ENCODE data around the gene PACRG. TPM values are rescaled to one million over a fixed set of nuclear protein-coding genes. Genes with fewer than 3 reads are reported as not detected.

Gene PACRG
- polyA plus RNA-seq, 1 of the 3 experiments (the other 2 are of a cell fraction): 0.56 TPM

- no peaks in the 10 kb centered on the region for H3F3A ChIP-seq (replicated peaks; ENCODE audit: insufficient read depth)
- no peak overlapping the region for H2AFZ ChIP-seq (ENCODE audit: low read depth)
- no peak overlapping the region for H3K4me3 ChIP-seq (ENCODE audit: low read depth in 2 of 2, low read length in 1 of 2)
- no peaks in the 10 kb centered on the region for H3K4me1 ChIP-seq (ENCODE audit: control insufficient read depth in 1 of 2, insufficient read depth in 2 of 2, low read depth in 1 of 2, low read length in 1 of 2)
- 64% methylated on average over 12 of the region's 12 CpGs for WGBS (ENCODE audit: low lambda C conversion rate)
- H3K9ac ChIP-seq: no peak overlapping the region
- no peaks in the 10 kb centered on the region for H4K20me1 ChIP-seq (ENCODE audit: insufficient read depth)
- H3K4me2 ChIP-seq: no peak overlapping the region
- H3K9me2 ChIP-seq: no peaks in the 10 kb centered on the region
- no peaks in the 10 kb centered on the region for H3K9me3 ChIP-seq
- POLR2A ChIA-PET: no interaction called here
- no peak for DNase-seq
- H3K36me3 ChIP-seq (replicated peaks in 1 of 2; ENCODE audit: control insufficient read depth in 1 of 2, insufficient read depth in 2 of 2, low read length in 1 of 2): no peaks in the 10 kb centered on the region
- H3K27me3 ChIP-seq (ENCODE audit: insufficient read depth): no peaks in the 10 kb centered on the region
- CTCF ChIA-PET: no interaction called here
- H3K79me2 ChIP-seq (ENCODE audit: insufficient read depth): no peaks in the 10 kb centered on the region
- no peak overlapping the region for H3K27ac ChIP-seq (ENCODE audit: low read depth in 2 of 2, low read length in 1 of 2)
- TF ChIP-seq IRF3 (IDR thresholded peaks at IDR 0.05; ENCODE audit: low read depth, low read length) (no peak), NFIC (IDR thresholded peaks at IDR 0.05; ENCODE audit: borderline replicate concordance) (no peak), FOXJ3 (CRISPR knock-in tag; IDR thresholded peaks at IDR 0.05) (no peak), SIN3A (IDR thresholded peaks at IDR 0.05; ENCODE audit: borderline replicate concordance, low read depth, low read length) (no peak), SMC3 (IDR thresholded peaks at IDR 0.05; ENCODE audit: low read depth, low read length) (no peak), REST (IDR thresholded peaks at IDR 0.05; ENCODE audit: low read depth, low read length) (no peak), RAD21 (IDR thresholded peaks at IDR 0.05; ENCODE audit: low read length) (no peak)
These were observed 474.1 kb downstream of the PACRG start for GRCh38 chr6:163201855-163202254.

- Histone ChIP-seq H3K9ac (no peak overlapping the region), H3K9me2 (no peaks in the 10 kb centered on the region), H4K20me1 (ENCODE audit: insufficient read depth) (no peaks in the 10 kb centered on the region), H3K4me1 (ENCODE audit: control insufficient read depth in 1 of 2, insufficient read depth in 2 of 2, low read depth in 1 of 2, low read length in 1 of 2) (no peaks in the 10 kb centered on the region), H3F3A (replicated peaks; ENCODE audit: insufficient read depth) (no peaks in the 10 kb centered on the region), H3K4me2 (no peak overlapping the region), H3K27me3 (ENCODE audit: insufficient read depth) (no peaks in the 10 kb centered on the region), H2AFZ (ENCODE audit: low read depth) (no peak overlapping the region), H3K27ac (ENCODE audit: low read depth in 2 of 2, low read length in 1 of 2) (no peak overlapping the region), H3K36me3 (replicated peaks in 1 of 2; ENCODE audit: control insufficient read depth in 1 of 2, insufficient read depth in 2 of 2, low read length in 1 of 2) (no peaks in the 10 kb centered on the region), H3K79me2 (ENCODE audit: insufficient read depth) (no peaks in the 10 kb centered on the region), H3K9me3 (no peaks in the 10 kb centered on the region), H3K4me3 (ENCODE audit: low read depth in 2 of 2, low read length in 1 of 2) (no peak overlapping the region)
- POLR2A ChIA-PET: no interaction called here
- DNase-seq: no peak
- CTCF ChIA-PET: no interaction called here
- WGBS (ENCODE audit: low lambda C conversion rate): 53% methylated on average over 2 of the region's 2 CpGs
- TF ChIP-seq JUND (IDR thresholded peaks at IDR 0.05): no peak
- no peak for TF ChIP-seq NRF1 (IDR thresholded peaks at IDR 0.05; ENCODE audit: low read depth, low read length)
- TF ChIP-seq TCF12 (IDR thresholded peaks at IDR 0.05): no peak
- TF ChIP-seq ZBTB33 (IDR thresholded peaks at IDR 0.05; ENCODE audit: borderline replicate concordance, low read depth): no peak
- TF ChIP-seq FOXM1 (IDR thresholded peaks at IDR 0.05; ENCODE audit: low read depth): no peak
- TF ChIP-seq PBX3 (IDR thresholded peaks at IDR 0.05): no peak
- TF ChIP-seq FOXJ3 (CRISPR knock-in tag; IDR thresholded peaks at IDR 0.05): no peak
- no peak for TF ChIP-seq ELF1 (IDR thresholded peaks at IDR 0.05)
These were observed 478.4 kb downstream of the PACRG start for GRCh38 chr6:163206196-163206595.
